Mesenteric fat pad (tissue), 1 donor: ENCODE measurements around the gene DMRTC1B. TPM values are rescaled to one million over a fixed set of nuclear protein-coding genes. Genes with fewer than 3 reads are reported as not detected.

Experiments
- total RNA-seq: library from RNA; stranded (reverse); fragmentation: NEBNext Ultra II Directional; extraction: Animal tissue kit (Norgen Biotek cat#: 25700); gene quantifications from one replicate; pipeline ENCODE4 v1.2.1, GENCODE V29; 2021
- donor health status: DM: yes; HTN: yes; CAD: no.

DMRTC1B gene
- total RNA-seq, 1 donor from 2014 or later = not detected

Other genes starting within 250 kb of the DMRTC1B start
- gene HDAC8, start 204.0 kb upstream of the DMRTC1B start, total RNA-seq = 32.9 TPM
- gene PHKA1, start 62.6 kb upstream of the DMRTC1B start, total RNA-seq = 3.5 TPM
- gene FAM236B, start 5.8 kb downstream of the DMRTC1B start, total RNA-seq = not detected
- gene FAM236D, start 31.3 kb downstream of the DMRTC1B start, total RNA-seq = not detected
- not detected for gene FAM236C, start 135.7 kb downstream of the DMRTC1B start, total RNA-seq
- not detected for gene FAM236A, start 161.3 kb downstream of the DMRTC1B start, total RNA-seq
- gene DMRTC1, start 166.9 kb downstream of the DMRTC1B start, total RNA-seq = not detected
- not detected for gene PABPC1L2B, start 226.0 kb downstream of the DMRTC1B start, total RNA-seq